ENCODE data around the gene RHBDF1. TPM values are rescaled to one million over a fixed set of nuclear protein-coding genes. Genes with fewer than 3 reads are reported as not detected.

RHBDF1 gene
- total RNA-seq, 1 donor from 2014 or later: 46.5 TPM

- peaks cover 4% of the 10 kb centered on the region for H3K27me3 Mint-ChIP-seq (ENCODE audit: low read depth)
Observed at GRCh38 chr16:66309-67182, 5.9 kb downstream of the RHBDF1 start.

DNA sequence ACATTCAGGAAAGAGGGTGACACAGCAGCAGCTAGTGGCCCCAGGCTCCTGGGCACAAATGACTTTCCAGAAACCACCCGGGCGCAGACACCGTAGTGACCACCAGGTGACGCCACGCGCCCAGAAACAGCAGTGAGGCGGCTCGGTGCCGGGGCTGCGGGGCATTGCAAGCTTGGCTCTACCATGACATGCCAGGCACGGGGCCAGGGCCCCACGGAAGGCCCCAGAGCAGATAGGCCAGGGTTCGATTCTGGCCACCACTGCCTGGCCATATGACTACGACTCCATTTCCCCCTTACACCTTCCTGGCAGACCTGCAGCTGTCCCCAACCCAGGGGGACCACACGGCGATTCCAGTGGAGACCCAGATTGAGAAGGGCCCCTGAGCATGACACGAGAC lies 6.7 kb downstream of the RHBDF1 start:
- TF ChIP-seq, protein P1, sequence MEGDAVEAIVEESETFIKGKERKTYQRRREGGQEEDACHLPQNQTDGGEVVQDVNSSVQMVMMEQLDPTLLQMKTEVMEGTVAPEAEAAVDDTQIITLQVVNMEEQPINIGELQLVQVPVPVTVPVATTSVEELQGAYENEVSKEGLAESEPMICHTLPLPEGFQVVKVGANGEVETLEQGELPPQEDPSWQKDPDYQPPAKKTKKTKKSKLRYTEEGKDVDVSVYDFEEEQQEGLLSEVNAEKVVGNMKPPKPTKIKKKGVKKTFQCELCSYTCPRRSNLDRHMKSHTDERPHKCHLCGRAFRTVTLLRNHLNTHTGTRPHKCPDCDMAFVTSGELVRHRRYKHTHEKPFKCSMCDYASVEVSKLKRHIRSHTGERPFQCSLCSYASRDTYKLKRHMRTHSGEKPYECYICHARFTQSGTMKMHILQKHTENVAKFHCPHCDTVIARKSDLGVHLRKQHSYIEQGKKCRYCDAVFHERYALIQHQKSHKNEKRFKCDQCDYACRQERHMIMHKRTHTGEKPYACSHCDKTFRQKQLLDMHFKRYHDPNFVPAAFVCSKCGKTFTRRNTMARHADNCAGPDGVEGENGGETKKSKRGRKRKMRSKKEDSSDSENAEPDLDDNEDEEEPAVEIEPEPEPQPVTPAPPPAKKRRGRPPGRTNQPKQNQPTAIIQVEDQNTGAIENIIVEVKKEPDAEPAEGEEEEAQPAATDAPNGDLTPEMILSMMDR (conservative IDR thresholded peaks at IDR 0.05): peak; percentile 95
- peak overlapping the region; percentile 68 for H3K27ac Mint-ChIP-seq (ENCODE audit: unreplicated experiment)
- H3K27me3 Mint-ChIP-seq (ENCODE audit: low read depth): peaks cover 4% of the 10 kb centered on the region
- DNase-seq (ENCODE audit: low read depth, low spot score): peak; percentile 91
- H3K9me3 Mint-ChIP-seq: no peaks in the 10 kb centered on the region
- no peaks in the 10 kb centered on the region for H3K36me3 Mint-ChIP-seq (ENCODE audit: low read depth)
- peaks cover 43% of the 10 kb centered on the region for H3K4me1 Mint-ChIP-seq
- peak overlapping the region; percentile 80 for H3K4me3 Mint-ChIP-seq

More at GRCh38 chr16:66309-67182, 5.9 kb downstream of the RHBDF1 start:
- Mint-ChIP-seq H3K9me3 (no peaks in the 10 kb centered on the region), H3K36me3 (ENCODE audit: low read depth) (no peaks in the 10 kb centered on the region), H3K27ac (ENCODE audit: unreplicated experiment) (peak overlapping the region; percentile 78), H3K4me3 (peak overlapping the region; percentile 72), H3K4me1 (peaks cover 48% of the 10 kb centered on the region)
- TF ChIP-seq, protein P1 (conservative IDR thresholded peaks at IDR 0.05): no peak
- DNase-seq (ENCODE audit: low read depth, low spot score): no peak

DNA sequence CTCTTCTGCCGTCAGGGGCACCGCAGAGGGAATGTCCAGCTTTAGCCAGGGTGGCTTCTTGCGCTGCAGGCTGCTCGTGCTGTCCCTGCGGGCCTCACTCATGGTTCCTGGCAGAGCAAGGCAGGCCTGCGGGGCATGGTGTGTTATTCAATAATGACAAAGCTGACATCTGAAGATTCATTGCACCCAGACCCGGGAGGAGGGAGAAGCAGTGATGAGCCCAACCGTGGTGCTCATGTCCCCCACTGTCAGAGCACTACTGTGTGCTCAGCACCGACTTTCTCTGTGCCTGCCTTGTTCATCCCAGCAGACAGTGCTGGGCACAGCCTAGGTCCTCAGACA lies 7.5 kb downstream of the RHBDF1 start:
- TF ChIP-seq, protein P1 (conservative IDR thresholded peaks at IDR 0.05): no peak

DNA sequence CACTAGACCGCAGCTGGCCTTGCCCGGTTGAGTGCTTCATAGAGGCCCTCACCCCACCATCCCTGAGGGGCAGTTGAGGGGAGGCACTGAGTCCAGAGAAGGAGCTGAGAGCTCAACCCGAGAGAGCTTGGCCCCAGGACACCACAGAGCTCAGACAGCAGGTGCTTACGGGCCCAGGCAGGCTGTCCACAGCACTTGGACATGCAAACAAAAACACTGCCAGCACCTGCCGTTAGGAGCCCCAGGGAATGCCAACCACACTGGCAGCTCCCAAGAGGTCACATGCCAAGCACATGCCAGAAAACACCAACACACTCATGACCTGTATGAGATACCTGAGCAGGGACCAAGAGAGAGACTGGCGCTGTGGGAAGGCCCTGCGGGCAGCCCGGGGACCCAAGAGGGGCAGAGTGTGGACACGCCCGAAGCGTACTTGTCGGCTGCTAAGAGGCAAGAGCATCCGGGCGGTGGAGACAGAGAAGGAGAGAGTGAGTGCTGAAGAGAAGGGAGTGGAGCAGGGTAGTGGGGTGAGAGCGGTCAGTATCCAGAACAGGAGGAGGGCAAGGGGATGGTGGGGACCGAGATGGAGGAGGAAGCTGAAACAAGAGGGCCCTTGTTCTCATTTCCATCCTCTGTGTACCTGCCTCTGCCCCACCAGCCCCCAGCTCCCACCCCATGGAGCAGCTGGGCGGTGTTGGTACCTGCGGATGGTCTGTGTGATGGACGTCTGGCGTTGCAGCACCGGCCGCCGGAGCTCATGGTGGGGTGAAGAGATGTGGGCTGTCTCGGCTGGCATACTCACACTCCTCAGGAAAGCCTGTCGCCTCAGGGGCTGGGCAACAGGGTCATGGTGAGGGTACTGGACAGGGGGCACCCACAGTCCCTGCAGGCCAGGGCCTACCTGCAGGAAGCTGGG lies 8.2 kb downstream of the RHBDF1 start:
- Mint-ChIP-seq H3K9me3 (no peaks in the 10 kb centered on the region), H3K27ac (ENCODE audit: unreplicated experiment) (no peak overlapping the region), H3K36me3 (ENCODE audit: low read depth) (no peaks in the 10 kb centered on the region), H3K4me3 (no peak overlapping the region), H3K27me3 (ENCODE audit: low read depth) (peaks cover 4% of the 10 kb centered on the region), H3K4me1 (peaks cover 35% of the 10 kb centered on the region)
- DNase-seq (ENCODE audit: low read depth, low spot score): no peak
- TF ChIP-seq, protein P1 (conservative IDR thresholded peaks at IDR 0.05): no peak

More for the DNA sequence above, 7.5 kb downstream of the RHBDF1 start:
- H3K9me3 Mint-ChIP-seq: no peaks in the 10 kb centered on the region
- H3K27ac Mint-ChIP-seq (ENCODE audit: unreplicated experiment): no peak overlapping the region
- H3K36me3 Mint-ChIP-seq (ENCODE audit: low read depth): no peaks in the 10 kb centered on the region
- H3K4me3 Mint-ChIP-seq: no peak overlapping the region
- peaks cover 40% of the 10 kb centered on the region for H3K4me1 Mint-ChIP-seq
- H3K27me3 Mint-ChIP-seq (ENCODE audit: low read depth): peaks cover 4% of the 10 kb centered on the region
- no peak for DNase-seq (ENCODE audit: low read depth, low spot score)

DNA sequence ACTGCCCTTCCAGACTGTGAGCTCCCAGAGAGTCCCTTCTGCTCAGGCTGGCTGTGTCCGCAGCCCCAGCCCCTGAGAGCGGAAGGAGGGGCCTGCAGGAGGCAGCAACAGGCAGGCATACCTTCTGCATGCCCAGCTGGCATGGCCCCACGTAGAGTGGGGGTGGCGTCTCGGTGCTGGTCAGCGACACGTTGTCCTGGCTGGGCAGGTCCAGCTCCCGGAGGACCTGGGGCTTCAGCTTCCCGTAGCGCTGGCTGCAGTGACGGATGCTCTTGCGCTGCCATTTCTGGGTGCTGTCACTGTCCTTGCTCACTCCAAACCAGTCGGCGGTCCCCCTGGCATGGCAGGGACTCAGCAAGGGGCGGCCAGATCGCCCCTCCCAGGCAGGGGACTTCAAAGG lies 9.0 kb downstream of the RHBDF1 start:
- peaks cover 4% of the 10 kb centered on the region for H3K27me3 Mint-ChIP-seq (ENCODE audit: low read depth)
- no peaks in the 10 kb centered on the region for H3K9me3 Mint-ChIP-seq
- DNase-seq (ENCODE audit: low read depth, low spot score): no peak
- TF ChIP-seq, protein P1 (conservative IDR thresholded peaks at IDR 0.05): no peak
- H3K36me3 Mint-ChIP-seq (ENCODE audit: low read depth): no peaks in the 10 kb centered on the region
- no peak overlapping the region for H3K4me3 Mint-ChIP-seq
- peaks cover 27% of the 10 kb centered on the region for H3K4me1 Mint-ChIP-seq
- no peak overlapping the region for H3K27ac Mint-ChIP-seq (ENCODE audit: unreplicated experiment)
